Measurements from ENCODE around the gene ADGRB2. TPM values are rescaled to one million over a fixed set of nuclear protein-coding genes. Genes with fewer than 3 reads are reported as not detected.
A peak's percentile ranks its signal among the peaks of the same experiment; 100 is the strongest.

Gene ADGRB2
- total RNA-seq, 1 donor = 7.9 TPM

GRCh38 chr1:31704271-31705079 is 59.7 kb downstream of the ADGRB2 start:
- H3K4me3 ChIP-seq (ENCODE audit: low read depth, low read length) = peak overlapping the region; percentile 94
- peak; percentile 91 for DNase-seq (ENCODE audit: low read depth)
- TF ChIP-seq CTCF (IDR thresholded peaks at IDR 0.05; ENCODE audit: insufficient read depth, low read length) = no peak

GRCh38 chr1:31703431-31704270 is 60.5 kb downstream of the ADGRB2 start, which contains the start of gene COL16A1:
COL16A1 (minus strand) TSS chr1:31704017; CDS start chr1:31702193, 1,824 bp downstream.
- TF ChIP-seq CTCF (IDR thresholded peaks at IDR 0.05; ENCODE audit: insufficient read depth, low read length) = no peak
- DNase-seq (ENCODE audit: low read depth) = peak; percentile 82
- H3K4me3 ChIP-seq (ENCODE audit: low read depth, low read length) = peak within 1 kb of the TSS; percentile 94

- peak overlapping the region; percentile 94 for H3K4me3 ChIP-seq (ENCODE audit: low read depth, low read length)
- DNase-seq (ENCODE audit: low read depth) = peak; percentile 38
- no peak for TF ChIP-seq CTCF (IDR thresholded peaks at IDR 0.05; ENCODE audit: insufficient read depth, low read length)
Observed at GRCh38 chr1:31702836-31703404, 61.2 kb downstream of the ADGRB2 start.

GRCh38 chr1:31701091-31701736 is 62.9 kb downstream of the ADGRB2 start:
- TF ChIP-seq CTCF (IDR thresholded peaks at IDR 0.05; ENCODE audit: insufficient read depth, low read length) = no peak
- DNase-seq (ENCODE audit: low read depth) = peak; percentile 99
- H3K4me3 ChIP-seq (ENCODE audit: low read depth, low read length) = peak overlapping the region; percentile 94

- no peak for DNase-seq (ENCODE audit: low read depth)
- peak overlapping the region; percentile 52 for H3K4me3 ChIP-seq (ENCODE audit: low read depth, low read length)
Observed at GRCh38 chr1:31700468-31701090, 63.6 kb downstream of the ADGRB2 start.

More at GRCh38 chr1:31700468-31701090, 63.6 kb downstream of the ADGRB2 start:
- TF ChIP-seq CTCF (IDR thresholded peaks at IDR 0.05; ENCODE audit: insufficient read depth, low read length) = no peak
